ENCODE results near the gene SPAG16.

GRCh38 chr2:214358506-214358905 is 1074.2 kb downstream of the SPAG16 start:
- TF ChIP-seq GATA2 (IDR thresholded peaks at IDR 0.05; ENCODE audit: low read depth, low read length) = no peak
- no peak for TF ChIP-seq GATA3 (IDR thresholded peaks at IDR 0.05; ENCODE audit: low read depth, low read length)

Data from SH-SY5Y (cell line).